ENCODE measurements around the gene SLC48A1.

DNA sequence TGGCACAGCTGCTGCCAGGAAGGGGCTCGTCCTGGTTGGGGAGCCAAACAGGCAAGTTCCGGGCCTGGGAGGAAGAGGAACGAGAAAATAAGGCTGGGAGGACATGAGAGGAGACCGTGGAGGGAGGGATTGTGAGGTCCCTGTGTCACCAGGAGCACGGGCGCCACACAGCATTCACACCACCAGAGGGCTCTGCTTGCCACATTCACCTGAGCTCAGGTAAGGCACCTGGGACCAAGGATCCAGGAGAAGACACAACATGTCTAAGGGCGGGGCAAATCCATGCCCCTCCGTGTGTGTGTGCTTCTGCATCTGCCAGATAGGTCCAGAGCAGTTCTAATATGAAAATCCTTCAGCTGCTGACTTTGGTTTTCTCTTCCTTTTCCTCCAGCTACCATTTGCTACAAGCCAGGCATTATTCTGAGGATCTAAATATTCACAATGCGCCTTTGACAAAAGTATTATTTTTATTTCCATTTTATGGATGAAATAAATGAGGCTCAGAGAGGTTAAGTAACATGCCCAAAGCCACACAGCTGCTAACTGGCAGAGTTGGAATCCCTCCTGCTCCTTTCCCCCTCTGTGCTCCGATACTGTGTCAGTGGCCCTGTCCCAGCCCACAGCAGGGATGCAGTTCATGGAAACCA lies 28.9 kb upstream of the SLC48A1 start:
- TF ChIP-seq, protein P1, sequence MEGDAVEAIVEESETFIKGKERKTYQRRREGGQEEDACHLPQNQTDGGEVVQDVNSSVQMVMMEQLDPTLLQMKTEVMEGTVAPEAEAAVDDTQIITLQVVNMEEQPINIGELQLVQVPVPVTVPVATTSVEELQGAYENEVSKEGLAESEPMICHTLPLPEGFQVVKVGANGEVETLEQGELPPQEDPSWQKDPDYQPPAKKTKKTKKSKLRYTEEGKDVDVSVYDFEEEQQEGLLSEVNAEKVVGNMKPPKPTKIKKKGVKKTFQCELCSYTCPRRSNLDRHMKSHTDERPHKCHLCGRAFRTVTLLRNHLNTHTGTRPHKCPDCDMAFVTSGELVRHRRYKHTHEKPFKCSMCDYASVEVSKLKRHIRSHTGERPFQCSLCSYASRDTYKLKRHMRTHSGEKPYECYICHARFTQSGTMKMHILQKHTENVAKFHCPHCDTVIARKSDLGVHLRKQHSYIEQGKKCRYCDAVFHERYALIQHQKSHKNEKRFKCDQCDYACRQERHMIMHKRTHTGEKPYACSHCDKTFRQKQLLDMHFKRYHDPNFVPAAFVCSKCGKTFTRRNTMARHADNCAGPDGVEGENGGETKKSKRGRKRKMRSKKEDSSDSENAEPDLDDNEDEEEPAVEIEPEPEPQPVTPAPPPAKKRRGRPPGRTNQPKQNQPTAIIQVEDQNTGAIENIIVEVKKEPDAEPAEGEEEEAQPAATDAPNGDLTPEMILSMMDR (IDR thresholded peaks at IDR 0.05; ENCODE audit: low read depth, low read length), result peak; percentile 89
- no peak for TF ChIP-seq EZH2phosphoT487 (IDR thresholded peaks at IDR 0.05; ENCODE audit: low read depth)
